SU-DHL-6 (cell line): ENCODE data around the gene ITSN2.

ENCODE experiments used
- CTCF ChIP-seq: fragments of 200-600 bp; sonication (generic); IDR thresholded peaks from one replicate; pipeline ENCODE4 v1.5.1; 2017; ENCODE audit warnings: antibody characterized with exemption, mild to moderate bottlenecking, low read length, moderate library complexity; ENCODE audit not compliant: insufficient read depth, poor library complexity, severe bottlenecking
- EZH2phosphoT487 ChIP-seq: fragments of 200-600 bp; sonication (generic), shearing (Covaris generic); conservative IDR thresholded peaks from 2 replicates; pipeline ENCODE4 v1.6.1; 2018; ENCODE audit warnings: mild to moderate bottlenecking, antibody characterized with exemption, low read length, moderate library complexity, mixed read lengths

- TF ChIP-seq CTCF = no peak
- no peak for TF ChIP-seq EZH2phosphoT487
Observed at GRCh38 chr2:24203787-24204150, 156.6 kb downstream of the ITSN2 start.
